ENCODE data around the gene MAP3K1.
A peak's percentile ranks its signal among the peaks of the same experiment; 100 is the strongest.
"Not testable (repeated sequence)": the region's sequence is repeated elsewhere in the genome, so short reads cannot be mapped to it uniquely, and the experiment has no call there.

The MAP3K1 gene

DNA sequence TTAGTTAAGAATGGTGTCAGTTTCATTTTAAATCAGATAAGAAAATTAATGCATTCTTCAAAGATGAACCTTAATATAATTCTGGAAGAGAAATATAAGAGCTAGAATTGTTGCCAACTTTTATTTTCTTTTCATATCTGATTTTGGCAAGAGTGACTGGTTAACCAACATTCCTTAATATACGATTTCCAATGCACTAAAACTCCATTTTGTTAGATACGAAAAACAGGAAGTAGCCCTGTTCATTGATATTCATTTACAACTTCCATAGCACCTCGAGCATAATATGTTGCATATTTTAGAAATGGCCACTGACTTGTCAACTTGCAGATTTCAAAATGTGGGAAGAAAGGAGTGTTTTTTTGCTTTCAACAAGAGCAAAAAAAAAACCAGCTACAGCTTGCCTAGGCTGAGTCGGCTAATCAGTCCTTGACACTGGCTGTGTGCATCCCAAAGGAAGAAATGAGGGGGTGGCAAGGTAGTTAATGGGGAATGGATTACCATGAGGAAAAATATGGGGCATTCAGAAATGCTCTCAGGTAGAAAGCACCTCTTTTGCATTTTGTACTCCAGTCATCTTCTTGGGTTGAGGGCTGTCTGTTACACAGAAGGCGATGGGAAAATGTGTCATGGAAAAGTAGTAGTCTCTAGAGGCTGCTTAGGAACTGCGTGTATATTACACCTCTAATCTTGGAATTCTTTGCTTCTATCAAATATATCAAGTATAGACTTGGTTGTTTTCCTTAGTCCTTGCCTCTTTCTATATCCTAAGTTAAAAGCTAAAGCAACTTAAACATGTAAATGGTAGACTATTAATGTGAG is 3.9 kb downstream of the MAP3K1 start:
- DNase-seq = no peak
- Mint-ChIP-seq H3K4me1 (ENCODE audit: low read depth in 2 of 2) (peaks cover 46 to 57% of the 10 kb centered on the region in 2 donors), H3K27me3 (no peaks in the 10 kb centered on the region)

DNA sequence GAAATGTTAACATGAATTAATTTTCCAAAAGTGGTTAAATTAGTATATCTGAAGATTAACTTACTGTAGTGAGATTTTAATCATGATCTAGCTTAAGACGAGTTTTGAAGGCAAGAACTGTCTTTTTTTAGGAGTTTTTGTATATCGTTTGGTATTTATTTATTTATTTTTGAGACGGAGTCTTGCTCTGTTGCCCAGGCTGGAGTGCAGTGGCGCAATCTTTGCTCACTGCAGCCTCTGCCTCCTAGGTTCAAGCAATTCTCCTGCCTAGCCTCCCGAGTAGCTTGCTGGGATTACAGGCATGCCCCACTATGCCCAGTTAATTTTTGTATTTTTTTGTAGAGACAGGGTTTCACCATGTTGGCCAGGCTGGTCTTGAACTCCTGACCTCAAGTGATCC is 6.5 kb downstream of the MAP3K1 start:
- H3K27me3 Mint-ChIP-seq; DNase-seq; H3K27ac Mint-ChIP-seq; H3K4me3 Mint-ChIP-seq; H3K36me3 Mint-ChIP-seq (ENCODE audit: insufficient read depth); H3K9me3 Mint-ChIP-seq; ATAC-seq (replicated peaks): not testable (repeated sequence)
- peaks cover 63 to 72% of the 10 kb centered on the region in 2 donors for H3K4me1 Mint-ChIP-seq (ENCODE audit: low read depth in 2 of 2)

More for the DNA sequence above, 3.9 kb downstream of the MAP3K1 start:
- no peaks in the 10 kb centered on the region for H3K9me3 Mint-ChIP-seq
- peak overlapping the region; percentile 70 to 82 for H3K4me3 Mint-ChIP-seq
- H3K36me3 Mint-ChIP-seq (ENCODE audit: insufficient read depth) = peaks cover 20% of the 10 kb centered on the region
- peak overlapping the region; percentile 49 to 81 for H3K27ac Mint-ChIP-seq
- ATAC-seq (replicated peaks) = no peak

DNA sequence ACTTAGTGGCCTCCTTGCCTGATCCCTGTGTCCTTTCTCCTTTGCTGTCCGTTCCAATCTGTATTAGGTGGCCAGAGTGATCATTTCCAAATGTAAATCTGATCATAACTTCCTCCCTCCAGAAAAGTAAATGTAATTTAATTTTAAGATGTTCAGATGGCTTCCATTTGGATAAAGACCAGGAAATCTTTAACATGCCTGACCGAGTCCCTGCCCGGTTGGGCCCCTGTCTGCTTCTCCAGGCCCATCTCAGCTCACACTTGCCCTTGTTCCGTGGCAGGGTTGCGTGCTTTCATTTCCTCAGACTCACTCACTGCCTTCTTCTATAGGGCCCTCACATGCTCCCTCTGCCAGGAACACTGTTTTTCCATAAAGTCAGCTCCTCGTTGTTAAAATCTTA is 7.6 kb downstream of the MAP3K1 start:
- ATAC-seq (replicated peaks) (no peak), DNase-seq (no peak)
- peak overlapping the region; percentile 2 to 3 for H3K4me3 Mint-ChIP-seq
- peaks cover 58 to 70% of the 10 kb centered on the region in 2 donors for H3K4me1 Mint-ChIP-seq (ENCODE audit: low read depth in 2 of 2)
- no peaks in the 10 kb centered on the region for H3K9me3 Mint-ChIP-seq
- H3K27me3 Mint-ChIP-seq = no peaks in the 10 kb centered on the region
- H3K27ac Mint-ChIP-seq = peak overlapping the region in 1 of 2 donors; percentile 16
- H3K36me3 Mint-ChIP-seq (ENCODE audit: insufficient read depth) = no peaks in the 10 kb centered on the region

DNA sequence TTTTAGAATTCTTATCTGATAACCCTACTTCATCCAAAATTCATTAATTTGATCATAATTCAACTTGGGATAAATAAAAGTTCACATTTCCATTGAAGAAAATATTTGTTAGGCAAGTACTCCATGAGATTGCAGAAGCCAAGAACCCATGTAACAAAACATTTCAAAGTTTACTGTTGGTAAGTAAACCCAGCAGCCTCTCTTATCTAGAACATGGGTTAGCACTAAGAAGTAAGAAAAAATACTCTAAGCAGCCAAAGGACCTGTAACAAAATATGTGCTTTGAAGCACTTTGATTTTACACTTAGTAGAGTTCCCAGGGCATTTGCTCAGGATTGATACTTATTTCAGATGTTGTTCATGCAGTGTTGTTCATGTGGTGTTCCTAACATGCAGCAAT is 8.7 kb downstream of the MAP3K1 start:
- no peak for ATAC-seq (replicated peaks)
- H3K4me3 Mint-ChIP-seq = peak overlapping the region in 1 of 2 donors; percentile 4
- H3K36me3 Mint-ChIP-seq (ENCODE audit: insufficient read depth) = no peaks in the 10 kb centered on the region
- peak overlapping the region in 1 of 2 donors; percentile 2 for H3K27ac Mint-ChIP-seq
- H3K9me3 Mint-ChIP-seq = no peaks in the 10 kb centered on the region
- H3K27me3 Mint-ChIP-seq = no peaks in the 10 kb centered on the region
- H3K4me1 Mint-ChIP-seq (ENCODE audit: low read depth in 2 of 2) = peaks cover 61 to 73% of the 10 kb centered on the region in 2 donors
- DNase-seq = no peak

DNA sequence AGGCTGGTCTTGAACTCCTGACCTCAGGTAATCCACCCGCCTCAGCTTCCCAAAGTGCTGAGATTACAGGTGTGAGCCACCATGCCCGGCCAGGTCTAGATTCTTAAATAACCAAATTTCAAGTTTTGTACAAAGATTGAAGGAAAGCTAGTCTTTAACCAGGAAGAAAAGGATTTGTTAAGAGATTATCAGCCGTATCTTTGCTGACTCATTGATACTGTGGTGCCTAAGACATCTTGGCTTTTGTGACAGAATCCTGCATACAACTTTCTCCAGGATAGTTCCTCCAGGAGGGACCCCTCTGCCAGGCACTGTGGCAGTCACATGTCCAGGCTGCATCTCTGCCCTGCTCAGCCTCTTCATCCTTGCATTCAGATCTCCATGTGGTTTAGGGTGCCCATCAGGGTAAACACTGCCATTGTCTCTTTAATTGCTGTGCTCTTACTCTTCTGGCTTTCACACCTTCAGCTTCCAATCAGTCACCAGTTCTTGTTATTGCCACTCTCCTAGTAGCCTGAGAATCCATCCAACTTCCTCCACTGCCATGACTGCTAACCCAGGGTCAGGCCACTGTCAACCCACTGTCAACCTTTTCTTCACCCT is 10.0 kb downstream of the MAP3K1 start:
- Mint-ChIP-seq H3K27me3 (no peaks in the 10 kb centered on the region), H3K9me3 (no peaks in the 10 kb centered on the region), H3K4me3 (no peak overlapping the region), H3K4me1 (ENCODE audit: low read depth in 2 of 2) (peaks cover 60 to 70% of the 10 kb centered on the region in 2 donors), H3K36me3 (ENCODE audit: insufficient read depth) (peaks cover 5% of the 10 kb centered on the region), H3K27ac (no peak overlapping the region)
- no peak for ATAC-seq (replicated peaks)
- no peak for DNase-seq

DNA sequence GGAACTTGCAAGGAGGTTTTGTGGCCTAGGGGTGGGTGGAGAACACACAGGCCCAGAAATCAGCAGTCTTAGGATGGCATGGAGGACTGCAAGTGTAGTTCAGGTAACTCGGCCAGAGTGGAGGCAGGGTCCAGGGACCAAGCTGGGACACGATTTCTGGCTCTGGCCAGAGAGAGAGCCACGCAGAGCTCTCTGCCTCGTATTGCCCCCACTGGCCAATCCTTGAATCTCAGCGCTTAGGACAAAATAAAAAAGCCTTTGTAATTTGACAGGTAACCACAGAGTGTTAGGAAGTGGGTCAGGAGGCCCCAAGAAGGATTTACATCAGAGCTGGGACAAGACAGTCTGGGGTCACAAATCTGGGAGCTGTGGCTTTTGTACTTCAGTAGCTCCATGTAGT is 11.7 kb downstream of the MAP3K1 start:
- DNase-seq = peak in 1 of 3 experiments; percentile 10
- H3K27me3 Mint-ChIP-seq = no peaks in the 10 kb centered on the region
- peaks cover 58 to 69% of the 10 kb centered on the region in 2 donors for H3K4me1 Mint-ChIP-seq (ENCODE audit: low read depth in 2 of 2)
- no peaks in the 10 kb centered on the region for H3K9me3 Mint-ChIP-seq
- peak overlapping the region; percentile 45 to 92 for H3K27ac Mint-ChIP-seq
- peaks cover 5% of the 10 kb centered on the region for H3K36me3 Mint-ChIP-seq (ENCODE audit: insufficient read depth)
- ATAC-seq (replicated peaks) = peak; percentile 56
- H3K4me3 Mint-ChIP-seq = peak overlapping the region in 1 of 2 donors; percentile 61

DNA sequence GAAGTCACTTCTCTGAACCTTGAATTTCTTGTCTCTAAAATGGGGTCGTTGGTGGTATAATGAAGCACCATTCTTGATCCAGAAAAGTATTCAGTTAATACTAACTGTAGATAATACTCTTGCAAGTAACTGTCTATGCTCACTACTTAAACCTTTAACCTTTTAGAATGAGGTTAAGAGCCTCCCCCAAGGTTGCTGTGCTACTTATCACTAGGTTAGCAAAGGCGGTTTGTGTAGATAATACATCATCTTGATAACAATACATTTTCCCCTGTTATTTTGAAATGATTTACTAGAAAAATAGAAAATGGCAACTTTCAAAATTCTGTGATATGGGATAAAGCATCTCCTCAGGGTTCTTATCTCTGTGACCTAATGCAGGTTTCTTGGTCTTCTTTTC is 12.6 kb downstream of the MAP3K1 start:
- H3K4me3 Mint-ChIP-seq = no peak overlapping the region
- no peaks in the 10 kb centered on the region for H3K9me3 Mint-ChIP-seq
- DNase-seq (no peak), ATAC-seq (replicated peaks) (no peak)
- peaks cover 57 to 64% of the 10 kb centered on the region in 2 donors for H3K4me1 Mint-ChIP-seq (ENCODE audit: low read depth in 2 of 2)
- no peaks in the 10 kb centered on the region for H3K27me3 Mint-ChIP-seq
- H3K36me3 Mint-ChIP-seq (ENCODE audit: insufficient read depth) = peaks cover 5% of the 10 kb centered on the region
- H3K27ac Mint-ChIP-seq = no peak overlapping the region

DNA sequence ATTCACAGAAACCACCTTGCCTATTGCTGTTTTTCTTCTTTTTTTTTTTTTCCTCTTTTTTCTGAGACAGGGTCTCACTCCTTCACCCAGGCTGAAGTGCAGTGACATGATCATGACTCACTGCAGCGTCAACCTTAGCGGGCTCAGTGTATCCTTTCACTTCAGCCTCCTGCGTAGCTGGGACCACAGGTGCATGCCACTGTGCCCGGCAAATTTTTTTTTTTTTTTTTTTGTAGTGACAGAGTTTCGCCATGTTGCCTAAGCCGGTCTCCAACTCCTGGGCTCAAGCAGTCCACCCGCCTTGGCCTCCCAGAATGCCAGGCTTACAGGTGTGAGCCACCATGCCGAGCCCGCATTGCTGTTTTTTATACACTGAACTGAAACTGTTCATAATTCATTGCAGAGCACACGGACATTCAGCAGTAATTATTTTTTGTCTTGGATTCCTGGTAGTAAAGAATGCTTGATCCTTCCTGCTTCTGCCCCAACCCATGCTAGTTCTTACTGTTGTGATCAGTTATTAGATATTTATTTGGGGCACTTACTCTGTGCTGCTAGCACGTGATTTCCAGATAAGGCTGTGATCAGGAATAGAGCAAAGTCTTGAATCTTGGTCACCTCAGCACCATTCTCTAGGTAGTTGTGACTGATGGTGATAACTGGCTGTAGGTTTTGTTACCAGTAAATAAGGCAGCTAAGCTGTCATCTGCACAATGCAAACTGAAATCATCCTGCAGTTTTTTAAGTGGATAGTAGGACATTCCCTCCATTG is 14.0 kb downstream of the MAP3K1 start:
- DNase-seq = peak in 2 of 3 experiments; percentile 22 to 29
- H3K36me3 Mint-ChIP-seq (ENCODE audit: insufficient read depth) = peaks cover 5% of the 10 kb centered on the region
- peak; percentile 88 for ATAC-seq (replicated peaks)
- no peaks in the 10 kb centered on the region for H3K27me3 Mint-ChIP-seq
- H3K27ac Mint-ChIP-seq = peak overlapping the region in 1 of 2 donors; percentile 61
- H3K9me3 Mint-ChIP-seq = no peaks in the 10 kb centered on the region
- peaks cover 58 to 67% of the 10 kb centered on the region in 2 donors for H3K4me1 Mint-ChIP-seq (ENCODE audit: low read depth in 2 of 2)
- H3K4me3 Mint-ChIP-seq = peak overlapping the region; percentile 22 to 74

DNA sequence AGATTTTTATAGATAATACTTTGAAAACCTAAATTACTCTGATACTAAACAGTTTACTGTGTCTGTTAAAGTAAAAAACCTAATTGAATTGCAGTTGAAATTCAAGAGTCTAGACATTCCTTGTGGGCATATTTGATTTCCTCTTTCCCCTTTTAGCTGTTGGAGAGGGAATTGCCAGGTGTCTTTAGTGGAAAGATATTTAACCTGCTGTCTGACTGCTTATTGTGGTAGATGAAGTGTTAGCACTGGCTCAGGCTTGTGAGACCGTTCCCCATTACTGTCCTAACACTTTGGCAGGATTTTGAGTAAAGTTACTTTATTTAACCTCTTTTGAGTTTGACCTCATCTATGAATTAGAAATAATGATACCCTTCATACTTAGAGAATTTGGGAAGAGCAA is 16.4 kb downstream of the MAP3K1 start:
- Mint-ChIP-seq H3K27ac (peak overlapping the region in 1 of 2 donors; percentile 55), H3K4me1 (ENCODE audit: low read depth in 2 of 2) (peaks cover 57 to 70% of the 10 kb centered on the region in 2 donors)

DNA sequence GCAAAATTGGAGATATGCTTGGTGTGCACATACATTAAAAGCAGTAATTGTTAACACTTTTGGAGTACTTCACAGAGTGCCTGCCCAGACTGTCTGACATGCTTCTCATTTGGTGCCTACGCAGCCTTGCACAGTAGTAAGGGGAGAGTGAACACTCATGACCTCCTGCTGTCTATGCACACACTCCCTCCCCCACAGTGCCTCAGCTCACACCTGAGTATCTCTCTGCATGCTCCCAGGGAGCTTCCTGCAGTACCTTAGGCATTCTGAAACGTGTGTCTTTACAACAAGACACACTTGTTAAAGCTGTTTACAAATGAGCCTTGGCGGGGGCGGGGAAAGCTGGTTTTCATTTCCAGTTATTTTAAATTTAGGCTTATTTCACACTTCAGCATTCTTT is 18.0 kb downstream of the MAP3K1 start:
- peak overlapping the region in 1 of 2 donors; percentile 19 for H3K4me3 Mint-ChIP-seq
- H3K4me1 Mint-ChIP-seq (ENCODE audit: low read depth in 2 of 2) = peaks cover 61 to 74% of the 10 kb centered on the region in 2 donors
- H3K36me3 Mint-ChIP-seq (ENCODE audit: insufficient read depth) = peaks cover 5% of the 10 kb centered on the region
- H3K27me3 Mint-ChIP-seq = no peaks in the 10 kb centered on the region
- ATAC-seq (replicated peaks) (no peak), DNase-seq (no peak)
- no peaks in the 10 kb centered on the region for H3K9me3 Mint-ChIP-seq
- peak overlapping the region; percentile 63 to 81 for H3K27ac Mint-ChIP-seq

More for the DNA sequence above, 16.4 kb downstream of the MAP3K1 start:
- Mint-ChIP-seq H3K36me3 (ENCODE audit: insufficient read depth) (peaks cover 5% of the 10 kb centered on the region), H3K27me3 (no peaks in the 10 kb centered on the region), H3K9me3 (no peaks in the 10 kb centered on the region), H3K4me3 (no peak overlapping the region)
- DNase-seq = no peak
- ATAC-seq (replicated peaks) = no peak

DNA sequence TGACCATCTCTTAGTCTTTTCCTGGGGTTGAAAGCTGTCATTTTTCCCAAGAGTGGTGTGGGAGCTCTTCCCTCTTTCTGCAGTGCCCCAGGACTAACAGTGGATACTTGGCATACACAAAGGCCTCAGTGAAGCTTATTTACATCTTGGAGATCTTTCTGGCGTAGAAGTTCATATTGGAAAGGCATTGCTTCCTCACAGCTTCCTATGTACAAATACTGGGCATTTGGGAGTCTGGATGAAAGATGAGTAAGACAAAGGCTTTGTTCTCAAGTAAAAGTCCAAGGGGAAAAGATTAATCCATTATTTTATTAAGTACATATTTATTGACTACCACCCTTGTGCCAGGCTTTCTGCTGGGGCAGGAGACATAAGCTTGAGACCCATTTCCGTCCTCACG is 22.0 kb downstream of the MAP3K1 start:
- peak overlapping the region; percentile 49 to 83 for H3K27ac Mint-ChIP-seq
- ATAC-seq (replicated peaks) = no peak
- no peaks in the 10 kb centered on the region for H3K36me3 Mint-ChIP-seq (ENCODE audit: insufficient read depth)
- DNase-seq = no peak
- no peak overlapping the region for H3K4me3 Mint-ChIP-seq
- no peaks in the 10 kb centered on the region for H3K27me3 Mint-ChIP-seq
- no peaks in the 10 kb centered on the region for H3K9me3 Mint-ChIP-seq
- peaks cover 53 to 72% of the 10 kb centered on the region in 2 donors for H3K4me1 Mint-ChIP-seq (ENCODE audit: low read depth in 2 of 2)

DNA sequence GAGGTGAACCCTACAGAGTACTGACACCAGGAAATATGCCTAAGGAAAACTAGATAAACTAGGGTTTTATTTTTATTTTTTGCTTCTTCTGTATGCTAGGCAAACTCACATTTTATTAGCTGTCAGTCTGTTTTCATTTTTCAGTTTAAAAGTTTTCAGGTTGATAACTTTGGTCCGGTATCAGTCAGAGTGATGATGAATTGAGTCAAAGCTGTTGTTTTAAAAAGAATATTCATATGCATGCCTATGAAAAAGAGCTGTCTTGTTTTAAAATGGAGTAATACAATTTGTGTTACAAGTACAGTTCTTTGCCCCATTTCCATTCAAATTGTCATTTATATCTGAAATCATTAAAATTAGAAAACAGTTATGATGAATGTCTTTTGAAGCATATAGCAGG is 22.6 kb downstream of the MAP3K1 start:
- Mint-ChIP-seq H3K4me1 (ENCODE audit: low read depth in 2 of 2) (peaks cover 53 to 77% of the 10 kb centered on the region in 2 donors), H3K27ac (peak overlapping the region; percentile 49 to 83), H3K27me3 (no peaks in the 10 kb centered on the region), H3K9me3 (no peaks in the 10 kb centered on the region), H3K4me3 (peak overlapping the region in 1 of 2 donors; percentile 28), H3K36me3 (ENCODE audit: insufficient read depth) (no peaks in the 10 kb centered on the region)
- no peak for ATAC-seq (replicated peaks)
- DNase-seq = no peak

DNA sequence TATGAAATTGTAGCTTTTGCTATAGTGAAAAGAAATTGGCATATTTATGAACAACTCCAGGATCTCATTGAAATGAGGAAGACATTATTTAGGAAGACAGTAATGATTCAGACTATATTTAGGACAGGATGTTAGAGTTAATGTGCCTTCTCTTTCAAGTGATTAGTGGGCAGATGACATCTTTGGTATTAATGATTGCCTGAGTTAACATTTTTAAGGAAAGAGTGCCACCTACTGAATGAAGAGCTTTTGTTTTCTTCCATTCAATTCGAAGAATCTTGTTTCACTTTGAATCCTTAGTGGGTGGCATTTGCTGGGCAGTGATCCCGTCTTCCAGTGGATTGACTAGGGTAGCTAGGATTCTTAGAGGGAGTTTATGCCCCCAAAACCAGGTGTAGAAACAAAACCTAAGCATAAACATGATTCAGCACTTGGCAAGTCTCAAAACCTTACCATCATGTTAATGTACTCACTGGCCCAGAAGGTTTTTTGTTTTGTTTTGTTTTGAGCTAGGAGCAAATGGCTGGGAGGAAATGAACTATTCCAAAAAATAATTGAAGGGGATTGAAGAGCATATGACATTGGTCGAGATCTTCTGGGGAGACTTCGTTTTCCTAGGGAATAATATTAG is 23.2 kb downstream of the MAP3K1 start:
- H3K27me3 Mint-ChIP-seq = no peaks in the 10 kb centered on the region
- H3K4me3 Mint-ChIP-seq = peak overlapping the region; percentile 28 to 51
- peak in 1 of 3 experiments; percentile 11 for DNase-seq
- no peaks in the 10 kb centered on the region for H3K9me3 Mint-ChIP-seq
- H3K36me3 Mint-ChIP-seq (ENCODE audit: insufficient read depth) = no peaks in the 10 kb centered on the region
- peak overlapping the region; percentile 85 to 90 for H3K27ac Mint-ChIP-seq
- peaks cover 52 to 77% of the 10 kb centered on the region in 2 donors for H3K4me1 Mint-ChIP-seq (ENCODE audit: low read depth in 2 of 2)
- ATAC-seq (replicated peaks) = peak; percentile 87
